ENCODE measurements around the gene DCST1. TPM values are rescaled to one million over a fixed set of nuclear protein-coding genes. Genes with fewer than 3 reads are reported as not detected.

The DCST1 gene
- total and polyA plus RNA-seq, 2 of the 13 experiments (the other 11 are each of a cell fraction or from before 2014, with no cell fraction given) = 0.04 TPM; not detected in 1

DNA sequence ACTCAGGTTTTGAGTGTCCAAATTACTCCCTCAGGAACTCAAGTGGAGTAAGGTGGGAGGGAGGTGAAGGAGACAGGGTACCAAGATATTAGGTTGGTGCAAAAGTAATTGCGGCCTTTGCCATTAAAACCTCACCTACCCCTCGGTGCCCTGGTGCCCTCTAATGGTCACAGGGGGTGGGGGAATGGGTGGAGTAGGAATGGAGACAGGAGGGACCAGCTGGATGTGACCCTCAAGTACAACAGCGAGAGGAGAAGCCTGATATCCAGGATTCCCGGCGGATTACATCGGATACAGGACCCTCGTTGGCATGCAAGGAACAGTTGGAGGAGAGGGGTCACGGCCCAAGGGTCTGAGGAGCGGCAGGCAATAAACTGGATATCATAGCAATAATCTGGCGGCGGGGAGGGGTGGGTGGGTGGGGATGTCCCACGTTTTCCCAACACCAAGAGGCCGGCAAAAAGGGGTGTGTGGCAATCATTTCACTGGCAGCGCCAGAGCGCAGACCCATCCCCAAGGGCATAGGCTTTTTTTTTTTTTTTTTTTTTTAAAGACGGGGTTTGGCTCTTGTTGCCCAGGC is 35.3 kb upstream of the DCST1 start:
- no peak overlapping the region for H2AFZ ChIP-seq (ENCODE audit: low read length)
- no peak for FAIRE-seq
- BruUV-seq (replicated peaks) = no TSS peak
- no peaks in the 10 kb centered on the region; a peak in 1 of 5 replicates for H3K27me3 ChIP-seq (ENCODE audit: control insufficient read depth in 1 of 2, insufficient read depth in 2 of 2, low read length in 2 of 2)
- no peaks in the 10 kb centered on the region for H3K36me3 ChIP-seq (replicated peaks in 1 of 2; ENCODE audit: control insufficient read depth in 1 of 2, insufficient read depth in 2 of 2, low read length in 2 of 2)
- no peaks in the 10 kb centered on the region for H3K9me3 ChIP-seq (ENCODE audit: low read length)
- no peak overlapping the region for H3K4me3 ChIP-seq (replicated peaks in 1 of 3; ENCODE audit: insufficient read depth in 1 of 3, low read depth in 2 of 3, low read length in 3 of 3)
- no peak overlapping the region for H3K9ac ChIP-seq (ENCODE audit: insufficient read depth, low read depth, low read length)
- no peak overlapping the region for H3K27ac ChIP-seq (ENCODE audit: extremely low read length, insufficient read depth, low read length)
- in situ Hi-C loops (cut with HindIII; ENCODE audit: extremely low pct_ligation_motif_present, low pct_unique_long_range_greater_than_20kb) = loop anchor here (5.0 kb wide), 1 partner anchor 36 kb away; the partner anchor contains the start of gene PYGO2
- no peaks in the 10 kb centered on the region for H4K20me1 ChIP-seq (ENCODE audit: insufficient read depth, low read length)
- POLR2A ChIA-PET = interaction anchor here (3.9 to 6.7 kb wide), 2 partner anchors 25 to 43 kb away, joined by 21 to 86 read pairs; partner anchors contain the start of gene PBXIP1
- peaks cover 7% of the 10 kb centered on the region for H3K79me2 ChIP-seq (ENCODE audit: insufficient read depth, low read length)
- 88% methylated on average over 16 of the region's 16 CpGs for WGBS (ENCODE audit: low lambda C conversion rate)
- H3K4me2 ChIP-seq (ENCODE audit: low read depth, low read length) = no peak overlapping the region
- intact Hi-C loops (cut with micrococcal nuclease; ENCODE audit: unreplicated experiment) = loop anchor here (5.0 kb wide), 1 partner anchor 64 kb away; the partner anchor contains the start of gene EFNA4
- CTCF ChIA-PET (ENCODE audit: low intra/inter-chr PET ratio, low total read pairs) = interaction anchor here (2.8 to 6.8 kb wide), 2 partner anchors 19 to 92 kb away, joined by 11 to 54 read pairs; no protein-coding TSS in a partner anchor
- TF ChIP-seq MTF1 (CRISPR knock-in tag; IDR thresholded peaks at IDR 0.05) (no peak), AKAP8 (CRISPR knock-in tag; IDR thresholded peaks at IDR 0.05) (peak; percentile 2; the same call in 1 of the 2 replicates), PHF5A (CRISPR knock-in tag; IDR thresholded peaks at IDR 0.05; ENCODE audit: low read depth, unreplicated experiment) (no peak), CTCF (CRISPR knock-in tag; IDR thresholded peaks at IDR 0.05) (peak; percentile 39)
- ATAC-seq = no peak
- no peak for DNase-seq (ENCODE audit: low spot score)
- H3K4me1 ChIP-seq (ENCODE audit: insufficient read depth, low read length) = peaks cover 18% of the 10 kb centered on the region
